GM12891 (cell line): ENCODE results near the gene PTPRS.

Experiments
- PAX5 ChIP-seq: IDR thresholded peaks from 2 replicates; pipeline ENCODE4 v1.6.1; 2011; ENCODE audit warnings: low read length, moderate library complexity, mild to moderate bottlenecking; ENCODE audit not compliant: insufficient read depth, severe bottlenecking
- POLR2A ChIP-seq: IDR thresholded peaks from 2 replicates; pipeline ENCODE4 v1.6.1; 2011; ENCODE audit warnings: low read depth, low read length, control low read depth
- POLR2AphosphoS5 ChIP-seq: IDR thresholded peaks from 2 replicates; pipeline ENCODE4 v1.6.1; 2011; ENCODE audit warnings: low read depth, low read length, control low read depth
- POU2F2 ChIP-seq: IDR thresholded peaks from 2 replicates; pipeline ENCODE4 v1.6.1; 2011; ENCODE audit warnings: low read depth, mild to moderate bottlenecking, control low read depth, low read length, moderate library complexity

DNA sequence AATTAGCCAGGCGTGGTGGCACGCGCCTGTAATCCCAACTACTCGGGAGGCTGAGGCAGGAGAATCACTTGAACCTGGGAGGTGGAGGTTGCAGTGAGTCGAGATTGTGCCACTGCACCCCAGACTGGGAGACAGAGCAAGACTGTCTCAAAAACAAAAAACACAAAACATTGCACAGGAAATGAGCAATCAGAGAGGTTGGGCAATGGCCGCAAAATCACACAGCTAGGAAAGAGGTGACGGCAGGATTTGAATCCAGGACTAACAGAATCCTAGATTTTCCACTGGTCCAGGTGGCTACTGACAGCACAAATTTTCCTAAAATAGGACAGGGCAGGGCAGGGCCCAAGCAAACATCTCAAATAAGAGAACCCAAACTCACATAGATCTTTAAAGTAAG lies 23.3 kb downstream of the PTPRS start:
- no peak for TF ChIP-seq POLR2A
- TF ChIP-seq POLR2AphosphoS5: no peak
- no peak for TF ChIP-seq PAX5
- no peak for TF ChIP-seq POU2F2
